Ureter (tissue), 1 donor: ENCODE measurements around the gene ADH1A. TPM values are rescaled to one million over a fixed set of nuclear protein-coding genes. Genes with fewer than 3 reads are reported as not detected.
"Not testable (repeated sequence)": the region's sequence is repeated elsewhere in the genome, so short reads cannot be mapped to it uniquely, and the experiment has no call there.

Experiments
- DNase-seq: peaks from one replicate; pipeline ENCODE4 v3.0.0-alpha.2; 2020; ENCODE audit warnings: low spot score
- total RNA-seq: library from RNA; stranded (reverse); gene quantifications from one replicate; pipeline ENCODE4 v1.2.4, GENCODE V29; 2023
- donor health status: DM: yes; HTN: yes; CAD: no.

Gene ADH1A
- total RNA-seq, 1 donor from 2014 or later = not detected

DNA sequence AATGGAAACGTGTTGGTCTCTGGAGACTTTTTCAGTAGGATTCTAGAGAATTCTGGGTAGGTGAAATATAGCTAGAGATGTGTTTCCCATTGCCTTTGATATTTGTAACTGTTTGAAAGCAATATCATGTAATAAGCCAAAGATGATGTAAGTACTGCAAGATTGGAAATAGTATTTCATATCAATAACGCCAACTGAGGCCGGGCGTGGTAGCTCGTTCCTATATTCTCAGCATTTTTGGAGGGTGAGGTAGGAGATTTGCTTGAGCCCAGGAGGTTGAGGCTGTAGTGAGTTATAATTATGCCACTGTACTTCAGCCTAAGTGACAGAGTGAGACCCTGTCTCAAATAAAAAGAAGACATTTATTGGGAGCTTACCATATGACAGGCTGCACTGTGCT lies 9.5 kb downstream of the ADH1A start:
- DNase-seq = no peak

GRCh38 chr4:99276417-99276816 lies 14.4 kb downstream of the ADH1A start:
- DNase-seq = no peak

- DNase-seq = no peak
These were observed 14.9 kb downstream of the ADH1A start for GRCh38 chr4:99275885-99276284.

DNA sequence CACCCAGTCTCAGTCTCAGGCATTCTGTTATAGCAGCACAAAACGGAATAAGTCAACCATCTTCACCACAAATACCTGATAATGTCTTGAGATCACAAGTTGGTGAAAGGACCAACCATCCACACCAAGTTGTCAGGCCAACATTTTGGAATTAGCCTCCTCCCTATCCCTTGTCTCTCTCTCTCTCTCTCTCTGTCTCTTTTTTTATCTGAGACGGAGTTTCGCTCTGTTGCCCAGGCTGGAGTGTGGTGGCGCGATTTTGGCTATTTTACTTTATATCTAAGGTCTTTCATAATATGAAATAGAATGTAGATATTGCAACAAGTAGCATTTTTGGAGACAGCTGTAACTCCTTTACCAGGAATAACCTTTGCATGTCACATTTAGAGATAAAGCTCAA lies 15.7 kb downstream of the ADH1A start:
- no peak for DNase-seq

DNA sequence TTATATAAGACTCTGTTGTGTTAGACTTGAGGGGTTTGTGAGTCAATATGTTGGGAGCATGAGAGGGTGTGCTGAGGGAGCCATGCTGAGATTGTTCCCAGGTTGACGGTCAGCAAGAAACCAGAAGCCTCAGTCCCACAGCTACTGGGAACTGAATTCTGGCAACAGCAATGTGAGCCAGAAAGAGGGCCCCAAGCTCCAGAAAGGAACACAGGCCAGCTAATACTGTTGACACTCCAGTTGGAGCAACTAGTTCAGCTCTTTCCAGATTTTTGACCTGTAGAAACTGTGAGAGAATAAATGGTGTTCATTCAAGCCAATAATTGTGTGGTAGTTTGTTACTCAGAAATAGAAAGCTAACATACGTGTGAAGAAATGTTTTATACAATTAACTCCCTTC lies 17.1 kb downstream of the ADH1A start:
- DNase-seq = no peak

GRCh38 chr4:99264927-99265326 lies 25.9 kb downstream of the ADH1A start:
- DNase-seq = no peak

- DNase-seq = no peak
These were observed 38.0 kb downstream of the ADH1A start for GRCh38 chr4:99252746-99253145.

GRCh38 chr4:99248714-99249113 lies 42.1 kb downstream of the ADH1A start:
- DNase-seq = no peak

- no peak for DNase-seq
These were observed 54.8 kb downstream of the ADH1A start for GRCh38 chr4:99235955-99236354.

DNA sequence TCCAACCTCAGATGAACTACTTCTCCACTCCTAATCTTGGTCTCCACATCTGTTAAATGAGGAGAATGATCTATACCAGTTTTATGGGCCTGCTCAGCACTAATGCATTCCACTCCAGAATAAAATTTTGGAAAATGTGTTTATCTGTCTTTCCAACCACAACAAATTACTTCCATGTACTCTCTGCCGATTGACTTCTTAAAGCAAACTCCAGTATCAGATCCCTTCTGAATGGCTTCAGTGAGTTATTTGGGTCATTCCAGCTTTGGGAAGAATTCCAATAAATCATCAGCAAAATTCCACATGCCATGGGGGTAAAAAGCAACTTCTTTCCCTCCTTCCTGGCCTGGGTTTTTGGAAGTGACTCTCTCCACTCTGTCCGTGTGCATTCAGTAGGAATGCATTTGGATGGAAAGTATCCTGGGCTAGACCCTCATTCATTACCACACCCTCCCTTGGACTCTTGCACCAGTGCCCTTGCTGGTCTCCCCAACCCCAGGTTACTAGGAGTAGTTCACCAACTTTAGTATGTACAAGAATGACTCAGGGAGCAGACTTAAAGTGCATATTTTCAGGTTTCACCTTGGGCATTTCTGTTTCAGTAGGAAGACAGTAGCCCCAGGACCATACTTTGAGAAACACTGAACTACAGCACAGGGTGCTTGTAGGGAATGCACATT lies 56.3 kb downstream of the ADH1A start:
- DNase-seq = no peak

GRCh38 chr4:99233397-99233796 lies 57.4 kb downstream of the ADH1A start:
- DNase-seq = not testable (repeated sequence)

GRCh38 chr4:99228706-99229105 lies 62.1 kb downstream of the ADH1A start:
- DNase-seq = not testable (repeated sequence)

GRCh38 chr4:99227646-99228045 lies 63.1 kb downstream of the ADH1A start:
- DNase-seq = not testable (repeated sequence)

Other genes starting within 250 kb of the ADH1A start
- 148 TPM for gene ADH5, start 202.2 kb downstream of the ADH1A start, total RNA-seq
- gene ADH4, start 146.7 kb downstream of the ADH1A start, total RNA-seq = 1.6 TPM
- gene ADH6, start 71.7 kb downstream of the ADH1A start, total RNA-seq = 3.1 TPM
- 142 TPM for gene ADH1B, start 30.4 kb upstream of the ADH1A start, total RNA-seq
- gene ADH1C, start 61.8 kb upstream of the ADH1A start, total RNA-seq = 43.5 TPM
- not detected for gene ADH7, start 144.4 kb upstream of the ADH1A start, total RNA-seq
- not detected for gene C4orf17, start 220.0 kb upstream of the ADH1A start, total RNA-seq